Neural progenitor cell (in vitro differentiated cells): ENCODE data around the gene TTC21A.

Experiments used
- EZH2 ChIP-seq: fragments of 200-600 bp; sonication (generic); IDR thresholded peaks from 2 replicates; pipeline ENCODE4 v1.6.1; 2017; ENCODE audit warnings: antibody characterized with exemption, mild to moderate bottlenecking, moderate library complexity
- EZH2phosphoT487 ChIP-seq: fragments of 200-600 bp; sonication (generic); IDR thresholded peaks from 2 replicates; pipeline ENCODE4 v1.6.1; 2017; ENCODE audit warnings: antibody characterized with exemption
- TF ChIP-seq, protein P1 (sequence below): fragments of 200-600 bp; sonication (generic); IDR thresholded peaks from 2 replicates; pipeline ENCODE4 v1.5.1; 2017; ENCODE audit warnings: antibody characterized with exemption, mild to moderate bottlenecking

DNA sequence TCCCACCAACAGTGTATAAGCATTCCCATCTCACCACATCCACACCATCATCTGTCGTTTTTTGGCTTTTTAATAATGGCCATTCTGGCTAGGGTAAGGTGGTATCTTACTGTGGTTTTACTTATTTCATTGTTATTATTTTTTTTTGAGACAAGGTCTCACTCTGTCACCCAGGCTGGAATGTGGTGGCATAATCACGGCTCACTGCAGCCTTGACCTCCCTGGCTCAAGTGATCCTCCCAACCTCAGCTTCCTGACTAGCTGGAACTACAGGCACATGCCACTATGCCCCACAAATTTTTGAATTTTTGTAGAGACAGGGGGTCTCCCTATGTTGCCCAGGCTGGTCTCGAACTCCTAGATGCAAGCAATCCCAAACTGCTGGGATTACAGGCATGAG, 56.9 kb downstream of the TTC21A start:
- TF ChIP-seq, protein P1, sequence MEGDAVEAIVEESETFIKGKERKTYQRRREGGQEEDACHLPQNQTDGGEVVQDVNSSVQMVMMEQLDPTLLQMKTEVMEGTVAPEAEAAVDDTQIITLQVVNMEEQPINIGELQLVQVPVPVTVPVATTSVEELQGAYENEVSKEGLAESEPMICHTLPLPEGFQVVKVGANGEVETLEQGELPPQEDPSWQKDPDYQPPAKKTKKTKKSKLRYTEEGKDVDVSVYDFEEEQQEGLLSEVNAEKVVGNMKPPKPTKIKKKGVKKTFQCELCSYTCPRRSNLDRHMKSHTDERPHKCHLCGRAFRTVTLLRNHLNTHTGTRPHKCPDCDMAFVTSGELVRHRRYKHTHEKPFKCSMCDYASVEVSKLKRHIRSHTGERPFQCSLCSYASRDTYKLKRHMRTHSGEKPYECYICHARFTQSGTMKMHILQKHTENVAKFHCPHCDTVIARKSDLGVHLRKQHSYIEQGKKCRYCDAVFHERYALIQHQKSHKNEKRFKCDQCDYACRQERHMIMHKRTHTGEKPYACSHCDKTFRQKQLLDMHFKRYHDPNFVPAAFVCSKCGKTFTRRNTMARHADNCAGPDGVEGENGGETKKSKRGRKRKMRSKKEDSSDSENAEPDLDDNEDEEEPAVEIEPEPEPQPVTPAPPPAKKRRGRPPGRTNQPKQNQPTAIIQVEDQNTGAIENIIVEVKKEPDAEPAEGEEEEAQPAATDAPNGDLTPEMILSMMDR, result no peak
- TF ChIP-seq EZH2 (no peak), EZH2phosphoT487 (no peak)
